SK-N-SH treated with all-trans-retinoic acid at 6 μM for 48 hours (cell line): Measurements from ENCODE around the gene LRRK1.

Experiments
- ATAC-seq: fragments of 200-7000 bp; cut with Tn5 transposase; 3 replicates; pipeline ENCODE4 v1.9.1; 2020; ENCODE audit warnings: mild to moderate bottlenecking, moderate library complexity
- BACH2 ChIP-seq: fragments of 250-450 bp; sonication (Bioruptor Pico); IDR thresholded peaks from 2 replicates; pipeline ENCODE4 v1.9.0; 2021; ENCODE audit warnings: mild to moderate bottlenecking, borderline replicate concordance
- CREB5 ChIP-seq: fragments of 250-450 bp; sonication (Bioruptor Pico); IDR thresholded peaks from 2 replicates; pipeline ENCODE4 v1.5.1; 2020; ENCODE audit warnings: low read depth, mild to moderate bottlenecking, moderate library complexity
- CSDC2 ChIP-seq: fragments of 250-450 bp; sonication (Bioruptor Pico); IDR thresholded peaks from 2 replicates; pipeline ENCODE4 v1.5.0; 2020; ENCODE audit warnings: mild to moderate bottlenecking, moderate library complexity
- CSRNP3 ChIP-seq: fragments of 250-450 bp; sonication (Bioruptor Pico); IDR thresholded peaks from 2 replicates; pipeline ENCODE4 v1.5.1; 2021; ENCODE audit warnings: mild to moderate bottlenecking, moderate library complexity
- GLIS3 ChIP-seq: fragments of 250-450 bp; sonication (Bioruptor Pico); IDR thresholded peaks from 2 replicates; pipeline ENCODE4 v1.5.0; 2020; ENCODE audit warnings: mild to moderate bottlenecking, moderate library complexity
- ISL1 ChIP-seq: fragments of 250-450 bp; sonication (Bioruptor Pico); IDR thresholded peaks from 2 replicates; pipeline ENCODE4 v2.1.2; 2022; ENCODE audit warnings: mild to moderate bottlenecking, moderate library complexity
- OSR1 ChIP-seq: fragments of 250-450 bp; sonication (Bioruptor Pico); IDR thresholded peaks from 2 replicates; pipeline ENCODE4 v1.8.0; 2022; ENCODE audit warnings: moderate library complexity, mild to moderate bottlenecking, inconsistent platforms
- POU6F1 ChIP-seq: fragments of 250-450 bp; sonication (Bioruptor Pico); IDR thresholded peaks from 2 replicates; pipeline ENCODE4 v1.8.0; 2021; ENCODE audit warnings: low read depth, mild to moderate bottlenecking, moderate library complexity, borderline replicate concordance
- SNAI2 ChIP-seq: fragments of 250-450 bp; sonication (Bioruptor Pico); IDR thresholded peaks from 2 replicates; pipeline ENCODE4 v1.5.0; 2020; ENCODE audit warnings: mild to moderate bottlenecking, moderate library complexity
- TSHZ2 ChIP-seq: fragments of 250-450 bp; sonication (Bioruptor Pico); IDR thresholded peaks from 2 replicates; pipeline ENCODE4 v1.5.0; 2020; ENCODE audit warnings: mild to moderate bottlenecking, moderate library complexity
- ZFP3 ChIP-seq: fragments of 250-450 bp; sonication (Bioruptor Pico); IDR thresholded peaks from 2 replicates; pipeline ENCODE4 v1.5.0; 2020; ENCODE audit warnings: mild to moderate bottlenecking, moderate library complexity
- ZFP30 ChIP-seq: fragments of 450-650 bp; formaldehyde crosslinking; IDR thresholded peaks from 2 replicates; pipeline ENCODE4 v1.5.0; 2022; ENCODE audit warnings: mild to moderate bottlenecking, moderate library complexity
- ZNF565 ChIP-seq: fragments of 450-650 bp; formaldehyde crosslinking; conservative IDR thresholded peaks from 2 replicates; pipeline ENCODE4 v1.5.0; 2020; ENCODE audit warnings: low read depth, mild to moderate bottlenecking, moderate library complexity
- ZNF70 ChIP-seq: fragments of 450-650 bp; formaldehyde crosslinking; IDR thresholded peaks from 2 replicates; pipeline ENCODE4 v1.5.0; 2020; ENCODE audit warnings: mild to moderate bottlenecking, moderate library complexity
- ZNF8 ChIP-seq: fragments of 450-650 bp; formaldehyde crosslinking; IDR thresholded peaks from 2 replicates; pipeline ENCODE4 v1.5.0; 2020; ENCODE audit warnings: mild to moderate bottlenecking, moderate library complexity

LRRK1 gene

GRCh38 chr15:101018450-101018849 is 99.3 kb downstream of the LRRK1 start (continued):
- TF ChIP-seq POU6F1 (CRISPR knock-in tag) (no peak), ZNF8 (CRISPR knock-in tag) (no peak), ZFP30 (CRISPR knock-in tag) (no peak), SNAI2 (CRISPR knock-in tag) (no peak)

- TF ChIP-seq GLIS3 (CRISPR knock-in tag) (no peak), TSHZ2 (CRISPR knock-in tag) (no peak), BACH2 (CRISPR knock-in tag) (no peak), CREB5 (CRISPR knock-in tag) (no peak), SNAI2 (CRISPR knock-in tag) (no peak)
- no peak for ATAC-seq
These were observed 100.3 kb downstream of the LRRK1 start for GRCh38 chr15:101019366-101019896.

- no peak for ATAC-seq
- TF ChIP-seq BACH2 (CRISPR knock-in tag) (no peak), ZFP3 (CRISPR knock-in tag) (no peak), CSRNP3 (CRISPR knock-in tag) (no peak), CSDC2 (CRISPR knock-in tag) (no peak), ISL1 (no peak), OSR1 (CRISPR knock-in tag) (no peak), CREB5 (CRISPR knock-in tag) (no peak), POU6F1 (CRISPR knock-in tag) (no peak)
These were observed 101.3 kb downstream of the LRRK1 start for GRCh38 chr15:101020451-101020850.

GRCh38 chr15:101020945-101021344 is 101.8 kb downstream of the LRRK1 start:
- TF ChIP-seq CREB5 (CRISPR knock-in tag) (no peak), ZNF70 (CRISPR knock-in tag) (no peak), ZNF565 (CRISPR knock-in tag) (no peak)
- no peak for ATAC-seq
